Heart left ventricle (tissue), 13 donors: Measurements from ENCODE around the gene ANXA9.

Source experiments
- CTCF ChIP-seq, 12 donors: fragments of 200-600 bp; sonication (generic) in 4 of 12; IDR thresholded peaks; one replicate each; pipeline versions ENCODE4 v1.5.0 to v1.8.0; 2018 to 2022; ENCODE audit warnings: antibody characterized with exemption in 12 of 12, mild to moderate bottlenecking in 5 of 12
- POLR2A ChIP-seq, 2 donors: fragments of 450-650 bp; IDR thresholded peaks; one replicate each; pipeline ENCODE4 v1.6.1; 2017; ENCODE audit warnings: antibody characterized with exemption in 2 of 2, mild to moderate bottlenecking in 2 of 2, moderate library complexity in 2 of 2
- donor health status: ischemic (EF 13 %, LVEDD 7.1; RV severe dilation, severe dysfunction).
- donor health status: DM: no; HTN: yes; CAD: no.
- donor health status: DM: no; HTN: no; CAD: no.
- donor health status: ischemic (EF 25% LVEDD 6.9; RV normal size, moderate dysfunction).
- donor health status: ischemic (EF 25% LVEDD 5.7; RV mildly dilated, moderate dysfunction).
- donor health status: ischemic (EF 35%, LVEDD 5.7; RV mildly dilated, moderate dysfunction).
- donor health status: nonischemic (EF 11% LVEDD 7.7; RV severe dilation, severe dysfunction).
- donor health status: DM: yes; HTN: yes; CAD: no.
- donor health status: PGD.
- donor health status: ischemic (EF 29% LVEDD 5.4; RV normal size, mild dysfunction).
- donor health status: nonischemic (EF 23%, LVEDD 6.1; RV moderate dilation, normal function).

DNA sequence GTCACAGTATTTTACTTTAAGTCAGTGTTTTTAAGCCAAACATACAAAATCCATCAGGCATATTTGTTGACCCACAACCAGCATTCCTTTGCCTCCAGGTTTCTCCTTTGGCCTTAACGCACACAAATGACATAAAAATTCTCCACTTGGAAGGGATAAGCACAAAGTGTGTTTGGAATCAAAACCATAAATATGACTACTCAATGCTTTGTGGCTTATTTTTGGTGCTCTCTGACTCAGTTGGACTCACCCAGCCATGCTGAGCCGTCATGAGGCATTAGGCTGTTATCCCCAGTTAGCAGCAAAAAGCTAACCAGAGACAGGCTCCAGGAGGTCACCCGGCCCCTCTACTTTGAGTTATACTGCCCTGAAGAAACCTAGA is 27.1 kb downstream of the ANXA9 start:
- TF ChIP-seq CTCF (IDR thresholded peaks at IDR 0.05) (no peak), POLR2A (IDR thresholded peaks at IDR 0.05) (no peak)
